ENCODE results near the gene CCL3. TPM values are rescaled to one million over a fixed set of nuclear protein-coding genes. Genes with fewer than 3 reads are reported as not detected.

Gene CCL3
- total RNA-seq, 1 experiment from 2014 or later: not detected

- H3K27me3 Mint-ChIP-seq (ENCODE audit: insufficient read depth, unreplicated experiment): peaks cover 84% of the 10 kb centered on the region
- peak; percentile 16 for DNase-seq (ENCODE audit: unreplicated experiment)
- CTCF ChIA-PET: interaction anchor here (0.7 to 12.3 kb wide), 2 partner anchors 17 to 259 kb away, joined by 3 to 109 read pairs; no protein-coding TSS in a partner anchor
- no peaks in the 10 kb centered on the region for H3K4me1 Mint-ChIP-seq (ENCODE audit: insufficient read depth, unreplicated experiment)
- H3K27ac Mint-ChIP-seq (ENCODE audit: low read depth, unreplicated experiment): no peak overlapping the region
- POLR2A ChIA-PET: no interaction called here
- TF ChIP-seq CTCF (IDR thresholded peaks at IDR 0.05; ENCODE audit: unreplicated experiment): no peak
- peaks cover 6% of the 10 kb centered on the region for H3K9me3 Mint-ChIP-seq (ENCODE audit: unreplicated experiment)
- no TSS peak for BruUV-seq (replicated peaks)
- H3K4me3 Mint-ChIP-seq (ENCODE audit: unreplicated experiment): no peak overlapping the region
- H3K36me3 Mint-ChIP-seq (ENCODE audit: insufficient read depth, unreplicated experiment): no peaks in the 10 kb centered on the region
- intact Hi-C loops (cut with micrococcal nuclease): loop anchor here (10.0 kb wide), 2 partner anchors 57 to 117 kb away; partner anchors contain the start of gene CCL23
These were observed 41.5 kb upstream of the CCL3 start for GRCh38 chr17:36131421-36131820.

GRCh38 chr17:36130346-36130745 lies 40.4 kb upstream of the CCL3 start:
- no TSS peak for BruUV-seq (replicated peaks)
- no peak overlapping the region for H3K27ac Mint-ChIP-seq (ENCODE audit: low read depth, unreplicated experiment)
- ChIA-PET CTCF (interaction anchor here (12.3 kb wide), 1 partner anchor 18 kb away, joined by 109 read pairs; no protein-coding TSS in a partner anchor), POLR2A (no interaction called here)
- no peaks in the 10 kb centered on the region for H3K36me3 Mint-ChIP-seq (ENCODE audit: insufficient read depth, unreplicated experiment)
- no peaks in the 10 kb centered on the region for H3K4me1 Mint-ChIP-seq (ENCODE audit: insufficient read depth, unreplicated experiment)
- H3K4me3 Mint-ChIP-seq (ENCODE audit: unreplicated experiment): no peak overlapping the region
- intact Hi-C loops (cut with micrococcal nuclease): loop anchor here (10.0 kb wide), 2 partner anchors 56 to 116 kb away; partner anchors contain the start of gene CCL23
- peaks cover 17% of the 10 kb centered on the region for H3K9me3 Mint-ChIP-seq (ENCODE audit: unreplicated experiment)
- no peak for DNase-seq (ENCODE audit: unreplicated experiment)
- peaks cover 73% of the 10 kb centered on the region for H3K27me3 Mint-ChIP-seq (ENCODE audit: insufficient read depth, unreplicated experiment)
- no peak for TF ChIP-seq CTCF (IDR thresholded peaks at IDR 0.05; ENCODE audit: unreplicated experiment)

GRCh38 chr17:36129616-36130015 lies 39.7 kb upstream of the CCL3 start:
- intact Hi-C loops (cut with micrococcal nuclease): loop anchor here (10.0 kb wide), 2 partner anchors 55 to 115 kb away; partner anchors contain the start of gene CCL23
- no peak for TF ChIP-seq CTCF (IDR thresholded peaks at IDR 0.05; ENCODE audit: unreplicated experiment)
- CTCF ChIA-PET: interaction anchor here (12.3 kb wide), 1 partner anchor 19 kb away, joined by 109 read pairs; no protein-coding TSS in a partner anchor
- H3K4me1 Mint-ChIP-seq (ENCODE audit: insufficient read depth, unreplicated experiment): no peaks in the 10 kb centered on the region
- POLR2A ChIA-PET: no interaction called here
- peaks cover 69% of the 10 kb centered on the region for H3K27me3 Mint-ChIP-seq (ENCODE audit: insufficient read depth, unreplicated experiment)
- no peaks in the 10 kb centered on the region for H3K36me3 Mint-ChIP-seq (ENCODE audit: insufficient read depth, unreplicated experiment)
- no peak for DNase-seq (ENCODE audit: unreplicated experiment)
- no peak overlapping the region for H3K27ac Mint-ChIP-seq (ENCODE audit: low read depth, unreplicated experiment)
- no peak overlapping the region for H3K4me3 Mint-ChIP-seq (ENCODE audit: unreplicated experiment)
- no TSS peak for BruUV-seq (replicated peaks)
- H3K9me3 Mint-ChIP-seq (ENCODE audit: unreplicated experiment): peaks cover 18% of the 10 kb centered on the region

- BruUV-seq (replicated peaks): no TSS peak
- peaks cover 18% of the 10 kb centered on the region for H3K9me3 Mint-ChIP-seq (ENCODE audit: unreplicated experiment)
- TF ChIP-seq CTCF (IDR thresholded peaks at IDR 0.05; ENCODE audit: unreplicated experiment): no peak
- no peak for DNase-seq (ENCODE audit: unreplicated experiment)
- ChIA-PET POLR2A (interaction anchor here (0.7 kb wide), 1 partner anchor 96 kb away, joined by 3 read pairs; no protein-coding TSS in a partner anchor), CTCF (interaction anchor here (1.0 to 12.3 kb wide), 3 partner anchors 9 to 55 kb away, joined by 3 to 109 read pairs (median 4); no protein-coding TSS in a partner anchor)
- no peak overlapping the region for H3K27ac Mint-ChIP-seq (ENCODE audit: low read depth, unreplicated experiment)
- H3K4me3 Mint-ChIP-seq (ENCODE audit: unreplicated experiment): no peak overlapping the region
- peaks cover 65% of the 10 kb centered on the region for H3K27me3 Mint-ChIP-seq (ENCODE audit: insufficient read depth, unreplicated experiment)
- intact Hi-C loops (cut with micrococcal nuclease): no loop called here
- H3K36me3 Mint-ChIP-seq (ENCODE audit: insufficient read depth, unreplicated experiment): no peaks in the 10 kb centered on the region
- H3K4me1 Mint-ChIP-seq (ENCODE audit: insufficient read depth, unreplicated experiment): no peaks in the 10 kb centered on the region
These were observed 38.6 kb upstream of the CCL3 start for GRCh38 chr17:36128411-36128978.
